Medulla oblongata (tissue), 1 donor: ENCODE data around the gene RPS6KA2.

Experiments
- DNase-seq: peaks from one replicate; pipeline ENCODE4 v3.0.0-alpha.2; 2015; ENCODE audit errors: extremely low spot score

The RPS6KA2 gene

GRCh38 chr6:166615059-166615770 is 11.8 kb downstream of the RPS6KA2 start:
- DNase-seq, result no peak

- no peak for DNase-seq
These were observed 12.5 kb downstream of the RPS6KA2 start for GRCh38 chr6:166614589-166614988.

GRCh38 chr6:166614171-166614583 is 12.9 kb downstream of the RPS6KA2 start:
- DNase-seq, result no peak

GRCh38 chr6:166613027-166613426 is 14.0 kb downstream of the RPS6KA2 start:
- no peak for DNase-seq

- DNase-seq, result no peak
These were observed 14.6 kb downstream of the RPS6KA2 start for GRCh38 chr6:166612471-166612881.

- DNase-seq, result no peak
These were observed 15.4 kb downstream of the RPS6KA2 start for GRCh38 chr6:166611631-166612030.

GRCh38 chr6:166610069-166610468 is 17.0 kb downstream of the RPS6KA2 start:
- no peak for DNase-seq

GRCh38 chr6:166608774-166609173 is 18.3 kb downstream of the RPS6KA2 start:
- DNase-seq, result no peak

GRCh38 chr6:166605752-166606151 is 21.3 kb downstream of the RPS6KA2 start:
- no peak for DNase-seq

GRCh38 chr6:166604911-166605310 is 22.1 kb downstream of the RPS6KA2 start:
- no peak for DNase-seq

- no peak for DNase-seq
These were observed 22.7 kb downstream of the RPS6KA2 start for GRCh38 chr6:166604328-166604727.

GRCh38 chr6:166603043-166603690 is 23.9 kb downstream of the RPS6KA2 start:
- no peak for DNase-seq

GRCh38 chr6:166601956-166602355 is 25.1 kb downstream of the RPS6KA2 start:
- DNase-seq, result no peak

GRCh38 chr6:166600931-166601330 is 26.1 kb downstream of the RPS6KA2 start:
- DNase-seq, result no peak

GRCh38 chr6:166599205-166599604 is 27.8 kb downstream of the RPS6KA2 start:
- no peak for DNase-seq

- peak; percentile 76 for DNase-seq
These were observed 28.5 kb downstream of the RPS6KA2 start for GRCh38 chr6:166598441-166599138.

GRCh38 chr6:166597711-166598440 is 29.2 kb downstream of the RPS6KA2 start:
- peak; percentile 78 for DNase-seq

GRCh38 chr6:166596776-166597507 is 30.1 kb downstream of the RPS6KA2 start:
- DNase-seq, result no peak

GRCh38 chr6:166595949-166596348 is 31.1 kb downstream of the RPS6KA2 start:
- DNase-seq, result no peak

GRCh38 chr6:166595061-166595780 is 31.8 kb downstream of the RPS6KA2 start:
- no peak for DNase-seq

- no peak for DNase-seq
These were observed 34.2 kb downstream of the RPS6KA2 start for GRCh38 chr6:166592821-166593220.
